ENCODE data around the gene SRBD1. TPM values are rescaled to one million over a fixed set of nuclear protein-coding genes. Genes with fewer than 3 reads are reported as not detected.

The SRBD1 gene
- total RNA-seq, 1 donor from 2014 or later = 11.2 TPM

DNA sequence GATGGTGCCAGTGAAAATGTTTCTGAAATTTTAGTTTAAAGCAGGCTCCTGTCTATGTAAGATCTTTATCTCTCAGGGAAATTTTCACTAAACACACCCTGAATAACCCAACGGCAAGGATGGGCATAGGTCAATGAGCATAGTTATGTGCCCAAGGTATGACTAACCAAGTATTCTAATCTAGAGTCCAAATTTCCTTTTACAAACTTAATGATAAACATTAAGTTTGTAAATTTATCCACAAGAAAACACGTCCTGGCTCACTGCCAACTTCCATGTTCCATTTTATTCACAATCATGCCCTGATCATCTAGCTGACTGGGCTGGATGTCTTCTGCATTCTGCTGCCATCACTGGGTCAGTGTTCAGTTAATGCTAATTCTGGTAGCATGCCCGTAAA lies 151.2 kb downstream of the SRBD1 start:
- TF ChIP-seq, protein P1, sequence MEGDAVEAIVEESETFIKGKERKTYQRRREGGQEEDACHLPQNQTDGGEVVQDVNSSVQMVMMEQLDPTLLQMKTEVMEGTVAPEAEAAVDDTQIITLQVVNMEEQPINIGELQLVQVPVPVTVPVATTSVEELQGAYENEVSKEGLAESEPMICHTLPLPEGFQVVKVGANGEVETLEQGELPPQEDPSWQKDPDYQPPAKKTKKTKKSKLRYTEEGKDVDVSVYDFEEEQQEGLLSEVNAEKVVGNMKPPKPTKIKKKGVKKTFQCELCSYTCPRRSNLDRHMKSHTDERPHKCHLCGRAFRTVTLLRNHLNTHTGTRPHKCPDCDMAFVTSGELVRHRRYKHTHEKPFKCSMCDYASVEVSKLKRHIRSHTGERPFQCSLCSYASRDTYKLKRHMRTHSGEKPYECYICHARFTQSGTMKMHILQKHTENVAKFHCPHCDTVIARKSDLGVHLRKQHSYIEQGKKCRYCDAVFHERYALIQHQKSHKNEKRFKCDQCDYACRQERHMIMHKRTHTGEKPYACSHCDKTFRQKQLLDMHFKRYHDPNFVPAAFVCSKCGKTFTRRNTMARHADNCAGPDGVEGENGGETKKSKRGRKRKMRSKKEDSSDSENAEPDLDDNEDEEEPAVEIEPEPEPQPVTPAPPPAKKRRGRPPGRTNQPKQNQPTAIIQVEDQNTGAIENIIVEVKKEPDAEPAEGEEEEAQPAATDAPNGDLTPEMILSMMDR (IDR thresholded peaks at IDR 0.05) = no peak
- H3K4me3 Mint-ChIP-seq (ENCODE audit: unreplicated experiment) = no peak overlapping the region
- peaks cover 36% of the 10 kb centered on the region for H3K4me1 Mint-ChIP-seq (ENCODE audit: low read depth)
- H3K36me3 Mint-ChIP-seq (ENCODE audit: low read depth) = peaks cover 1% of the 10 kb centered on the region
- H3K27me3 Mint-ChIP-seq (ENCODE audit: low read depth) = no peaks in the 10 kb centered on the region
- no peak for DNase-seq (ENCODE audit: low spot score)
- no peak overlapping the region for H3K27ac Mint-ChIP-seq (ENCODE audit: unreplicated experiment)
- no peaks in the 10 kb centered on the region for H3K9me3 Mint-ChIP-seq (ENCODE audit: low read depth)

DNA sequence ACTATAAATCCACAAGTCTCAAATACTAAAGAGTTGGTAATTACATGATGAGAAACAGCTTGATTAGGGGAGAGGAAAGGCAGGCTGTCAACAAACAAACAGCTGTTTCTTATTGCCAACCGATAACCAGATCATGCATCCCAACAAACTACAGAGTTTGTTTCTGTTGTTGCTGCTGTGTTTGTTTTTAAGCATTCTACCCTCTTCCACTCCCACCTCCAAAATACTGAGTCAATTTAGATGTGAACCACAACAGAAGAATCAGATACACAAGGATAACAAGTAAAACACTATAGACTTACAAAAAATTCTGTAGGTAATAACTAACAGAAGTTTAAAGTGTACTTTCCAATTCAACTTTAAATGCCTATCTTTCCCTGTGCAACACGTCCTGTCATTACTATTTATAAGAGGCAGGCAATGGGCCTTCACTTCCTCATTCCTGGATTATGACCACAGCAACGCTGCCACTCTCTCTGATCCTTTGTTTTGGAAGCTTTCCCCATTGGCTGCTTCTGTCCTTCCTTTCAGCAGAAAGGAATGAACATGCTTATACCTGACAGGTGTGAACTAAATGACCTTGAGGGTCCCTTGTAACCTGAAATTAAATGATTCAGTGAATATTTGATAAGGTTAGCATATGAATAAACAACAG lies 152.0 kb downstream of the SRBD1 start:
- TF ChIP-seq, protein P1 (IDR thresholded peaks at IDR 0.05) = no peak
- Mint-ChIP-seq H3K4me1 (ENCODE audit: low read depth) (peaks cover 38% of the 10 kb centered on the region), H3K27me3 (ENCODE audit: low read depth) (no peaks in the 10 kb centered on the region), H3K36me3 (ENCODE audit: low read depth) (peaks cover 1% of the 10 kb centered on the region), H3K4me3 (ENCODE audit: unreplicated experiment) (no peak overlapping the region), H3K9me3 (ENCODE audit: low read depth) (peaks cover under 1% of the 10 kb centered on the region), H3K27ac (ENCODE audit: unreplicated experiment) (peak overlapping the region; percentile 93)
- DNase-seq (ENCODE audit: low spot score) = no peak

DNA sequence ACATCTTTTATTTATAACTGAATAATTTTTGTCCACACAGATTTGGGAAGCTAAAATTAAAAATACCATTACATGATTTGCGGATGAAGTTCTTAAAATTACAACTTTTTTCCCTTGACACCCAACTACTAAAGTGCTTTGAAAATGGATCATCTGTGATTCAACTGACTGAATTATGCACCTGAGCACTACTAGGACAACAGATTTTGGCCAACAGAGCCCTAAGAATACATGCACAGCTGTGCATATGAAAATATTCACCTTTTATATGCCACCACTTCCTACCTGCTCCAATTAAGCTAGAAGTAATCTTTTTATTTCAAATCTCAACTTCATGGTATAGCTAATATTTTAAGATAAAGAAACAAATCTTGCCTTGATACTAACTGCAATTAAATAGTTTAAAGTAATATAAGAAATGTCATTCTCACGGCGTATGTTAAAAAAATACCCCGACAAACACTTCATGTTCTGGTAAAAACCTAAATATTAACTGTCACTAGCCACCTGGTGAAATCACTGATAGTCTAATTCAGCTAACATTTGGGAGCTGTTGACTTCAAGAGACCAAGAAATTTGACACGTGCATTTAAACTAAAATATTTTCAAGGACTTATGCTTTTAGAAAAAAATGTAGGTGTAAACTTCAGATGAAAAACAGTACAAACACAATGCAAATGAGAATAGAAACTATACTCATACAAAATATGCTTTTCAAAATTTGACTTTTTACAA lies 153.7 kb downstream of the SRBD1 start:
- Mint-ChIP-seq H3K36me3 (ENCODE audit: low read depth) (peaks cover 1% of the 10 kb centered on the region), H3K27me3 (ENCODE audit: low read depth) (no peaks in the 10 kb centered on the region), H3K27ac (ENCODE audit: unreplicated experiment) (peak overlapping the region; percentile 27), H3K4me3 (ENCODE audit: unreplicated experiment) (no peak overlapping the region), H3K4me1 (ENCODE audit: low read depth) (peaks cover 49% of the 10 kb centered on the region), H3K9me3 (ENCODE audit: low read depth) (peaks cover 3% of the 10 kb centered on the region)
- DNase-seq (ENCODE audit: low spot score) = no peak
- TF ChIP-seq, protein P1 (IDR thresholded peaks at IDR 0.05) = no peak

DNA sequence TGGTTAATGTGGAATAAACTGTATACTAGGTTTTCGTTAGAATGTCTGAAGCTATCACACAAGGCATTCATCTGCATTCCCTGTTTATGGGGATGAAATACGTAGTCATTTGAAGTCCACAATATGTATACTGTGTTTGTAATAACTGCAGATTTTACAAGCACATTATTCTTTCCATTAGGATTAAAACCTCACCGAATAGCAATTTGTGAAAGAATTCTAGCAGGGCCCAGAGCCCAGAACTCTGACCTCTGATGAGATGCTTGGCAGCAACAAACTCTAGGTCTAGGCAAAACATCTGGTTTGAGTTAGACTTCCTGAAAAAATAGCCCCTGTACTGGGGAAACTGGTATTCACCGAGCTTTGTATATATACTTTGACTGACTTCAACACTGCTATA lies 158.2 kb downstream of the SRBD1 start:
- TF ChIP-seq, protein P1 (IDR thresholded peaks at IDR 0.05) = no peak
- H3K36me3 Mint-ChIP-seq (ENCODE audit: low read depth) = no peaks in the 10 kb centered on the region
- no peak overlapping the region for H3K4me3 Mint-ChIP-seq (ENCODE audit: unreplicated experiment)
- H3K4me1 Mint-ChIP-seq (ENCODE audit: low read depth) = peaks cover 65% of the 10 kb centered on the region
- H3K27ac Mint-ChIP-seq (ENCODE audit: unreplicated experiment) = peak overlapping the region; percentile 92
- H3K27me3 Mint-ChIP-seq (ENCODE audit: low read depth) = no peaks in the 10 kb centered on the region
- peaks cover 3% of the 10 kb centered on the region for H3K9me3 Mint-ChIP-seq (ENCODE audit: low read depth)
- DNase-seq (ENCODE audit: low spot score) = no peak

DNA sequence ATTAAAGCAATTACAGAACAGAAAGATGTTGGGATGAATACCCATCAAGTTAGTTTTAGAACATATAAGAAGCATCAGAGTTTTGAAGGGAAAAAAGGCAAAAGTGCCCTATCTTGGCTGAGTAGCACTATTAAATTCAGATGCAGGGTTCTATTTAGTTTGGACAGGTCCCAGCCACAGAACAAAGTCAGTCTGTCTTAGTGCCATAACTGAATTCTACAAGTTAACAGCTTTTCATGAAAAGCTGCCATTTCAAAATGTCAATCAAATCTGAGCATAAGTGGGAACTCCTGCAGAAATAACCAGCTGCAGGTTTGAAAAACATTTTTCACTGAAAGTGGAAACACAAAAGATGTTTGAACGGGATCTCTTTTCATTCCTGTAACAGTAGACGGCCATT lies 160.4 kb downstream of the SRBD1 start:
- TF ChIP-seq, protein P1 (IDR thresholded peaks at IDR 0.05) = no peak
- no peak for DNase-seq (ENCODE audit: low spot score)
- peaks cover 3% of the 10 kb centered on the region for H3K9me3 Mint-ChIP-seq (ENCODE audit: low read depth)
- peaks cover 61% of the 10 kb centered on the region for H3K4me1 Mint-ChIP-seq (ENCODE audit: low read depth)
- peak overlapping the region; percentile 50 for H3K27ac Mint-ChIP-seq (ENCODE audit: unreplicated experiment)
- no peaks in the 10 kb centered on the region for H3K36me3 Mint-ChIP-seq (ENCODE audit: low read depth)
- no peaks in the 10 kb centered on the region for H3K27me3 Mint-ChIP-seq (ENCODE audit: low read depth)
- H3K4me3 Mint-ChIP-seq (ENCODE audit: unreplicated experiment) = no peak overlapping the region

Data from chondrocyte (in vitro differentiated cells).